Stimulated activated CD8-positive, alpha-beta memory T cell treated with anti-CD3 and anti-CD28 coated beads, Interleukin-12 subunit alpha, Interleukin-12 subunit beta, amount 100 ng/mL, for 4 hours (primary cell): ENCODE results near the gene NRBP1.
A peak's percentile ranks its signal among the peaks of the same experiment; 100 is the strongest.

Experiments
- DNase-seq: peaks from one replicate; pipeline ENCODE4 v3.0.0-alpha.2; 2020; ENCODE audit warnings: low read depth

The NRBP1 gene

GRCh38 chr2:27428213-27428977 lies at the start of gene NRBP1:
Gene NRBP1 (plus strand): TSS chr2:27428631. CDS start chr2:27433274, 4,643 bp downstream.
- DNase-seq: peak; percentile 87

- DNase-seq: no peak
Measured at GRCh38 chr2:27378809-27379290, 49.6 kb upstream of the NRBP1 start.

- no peak for DNase-seq
Measured at GRCh38 chr2:27379383-27379835, 49.0 kb upstream of the NRBP1 start.

- DNase-seq: no peak
Measured at GRCh38 chr2:27379836-27380625, 48.4 kb upstream of the NRBP1 start.

GRCh38 chr2:27380626-27381545 lies 47.5 kb upstream of the NRBP1 start, which contains the start of gene ZNF513:
Gene ZNF513 (minus strand): TSS chr2:27380734. CDS start chr2:27380526, 208 bp downstream.
- peak; percentile 80 for DNase-seq

- DNase-seq: no peak
Measured at GRCh38 chr2:27381577-27382181, 46.8 kb upstream of the NRBP1 start.

- DNase-seq: no peak
Measured at GRCh38 chr2:27390822-27391679, 37.4 kb upstream of the NRBP1 start.

- no peak for DNase-seq
Measured at GRCh38 chr2:27393225-27393624, 35.2 kb upstream of the NRBP1 start.

- no peak for DNase-seq
Measured at GRCh38 chr2:27398962-27399361, 29.5 kb upstream of the NRBP1 start.

- DNase-seq: no peak
Measured at GRCh38 chr2:27400348-27401135, 27.9 kb upstream of the NRBP1 start.

- no peak for DNase-seq
Measured at GRCh38 chr2:27407798-27408491, 20.5 kb upstream of the NRBP1 start.

GRCh38 chr2:27408601-27409320 lies 19.7 kb upstream of the NRBP1 start:
- no peak for DNase-seq

GRCh38 chr2:27409321-27410073 lies 18.9 kb upstream of the NRBP1 start, which contains the start of gene PPM1G:
Gene PPM1G (minus strand): TSS chr2:27409591. CDS start chr2:27409422, 169 bp downstream.
- peak; percentile 95 for DNase-seq

GRCh38 chr2:27412419-27413152 lies 15.8 kb upstream of the NRBP1 start:
- no peak for DNase-seq

- no peak for DNase-seq
Measured at GRCh38 chr2:27416151-27416550, 12.3 kb upstream of the NRBP1 start.

GRCh38 chr2:27420996-27421395 lies 7.4 kb upstream of the NRBP1 start:
- DNase-seq: no peak
